Ascending aorta (tissue), 2 donors: Measurements from ENCODE around the gene CCDC112. TPM values are rescaled to one million over a fixed set of nuclear protein-coding genes. Genes with fewer than 3 reads are reported as not detected.
"Not testable (repeated sequence)": the region's sequence is repeated elsewhere in the genome, so short reads cannot be mapped to it uniquely, and the experiment has no call there.

Source experiments
- DNase-seq, 2 donors: peaks; one replicate each; pipeline ENCODE4 v3.0.0-alpha.2; 2019; ENCODE audit warnings: low spot score in 2 of 2
- H3K27ac ChIP-seq, 2 donors: fragments of 200-600 bp; sonication (generic); one replicate each; pipeline ENCODE4 v1.5.1; 2016 to 2017; ENCODE audit warnings: mild to moderate bottlenecking in 1 of 2
- H3K27me3 ChIP-seq: fragments of 200-600 bp; sonication (generic); one replicate; pipeline ENCODE4 v1.5.1; 2017
- H3K36me3 ChIP-seq, 2 donors: fragments of 200-600 bp; sonication (generic); one replicate each; pipeline ENCODE4 v1.5.1; 2016
- H3K4me1 ChIP-seq, 2 donors: fragments of 200-600 bp; sonication (generic); one replicate each; pipeline ENCODE4 v1.5.1; 2016 to 2017; ENCODE audit warnings: mild to moderate bottlenecking in 1 of 2
- H3K4me3 ChIP-seq, 2 donors: fragments of 200-600 bp; sonication (generic); one replicate each; pipeline ENCODE4 v1.5.1; 2016 to 2017; ENCODE audit warnings: mild to moderate bottlenecking in 1 of 2
- H3K9me3 ChIP-seq, 2 donors: fragments of 200-600 bp; sonication (generic); one replicate each; pipeline ENCODE4 v1.5.1; 2016
- CTCF ChIP-seq, 3 experiments: fragments of 200-600 bp in 2 of 3; fragments of 450-650 bp in 1 of 3; sonication (generic) in 2 of 3; IDR thresholded peaks; one replicate each; pipeline ENCODE4 v1.5.1; 2016 to 2019; ENCODE audit warnings: antibody characterized with exemption in 3 of 3, mild to moderate bottlenecking in 1 of 3, moderate library complexity in 1 of 3
- intact Hi-C: fragments of 100-400 bp; cut with DNase I; formaldehyde crosslinking; loops from one replicate; pipeline ENCODE4 v1.15.1; 2023
- total RNA-seq: library from RNA; depleted of rRNA; stranded (reverse); fragments of >200 nt; gene quantifications from one replicate; pipeline ENCODE4 v1.1.0, GENCODE V29; 2016

Gene CCDC112
- total RNA-seq, 1 donor from 2014 or later = 10.4 TPM

- Histone ChIP-seq H3K4me1 (peaks cover 0 to 12% of the 10 kb centered on the region in 2 donors), H3K27me3 (no peaks in the 10 kb centered on the region), H3K27ac (peak overlapping the region in 1 of 2 donors; percentile 85), H3K36me3 (no peaks in the 10 kb centered on the region), H3K4me3 (peak overlapping the region; percentile 76 to 95), H3K9me3 (no peaks in the 10 kb centered on the region)
- intact Hi-C loops = no loop called here
- no peak for DNase-seq
- no peak for TF ChIP-seq CTCF (IDR thresholded peaks at IDR 0.05)
These were observed 34.5 kb downstream of the CCDC112 start for GRCh38 chr5:115262011-115262320.

GRCh38 chr5:115260248-115260647 lies 36.2 kb downstream of the CCDC112 start:
- H3K27ac ChIP-seq = no peak overlapping the region
- H3K9me3 ChIP-seq = no peaks in the 10 kb centered on the region
- peaks cover 0 to 12% of the 10 kb centered on the region in 2 donors for H3K4me1 ChIP-seq
- H3K27me3 ChIP-seq = no peaks in the 10 kb centered on the region
- no peaks in the 10 kb centered on the region for H3K36me3 ChIP-seq
- no peak for TF ChIP-seq CTCF (IDR thresholded peaks at IDR 0.05)
- DNase-seq = no peak
- intact Hi-C loops = no loop called here
- H3K4me3 ChIP-seq = no peak overlapping the region

DNA sequence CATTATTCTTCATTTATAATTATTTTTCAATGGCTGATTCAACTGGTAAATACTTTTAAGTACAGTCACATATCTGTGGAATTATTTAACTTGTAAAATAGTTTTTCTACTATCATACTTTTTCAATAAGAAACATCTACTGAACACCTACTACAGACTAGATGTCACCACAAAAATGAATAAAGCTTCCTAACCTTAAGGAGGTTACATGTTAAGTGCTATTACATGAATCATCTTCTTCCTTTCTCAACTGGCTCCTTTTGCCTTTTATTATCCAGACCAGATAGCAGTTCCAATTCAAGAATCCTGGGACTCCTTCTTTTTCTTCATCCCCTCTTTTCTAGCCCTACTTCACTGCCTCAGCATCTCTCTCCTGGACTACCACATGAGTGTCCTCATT lies 38.5 kb downstream of the CCDC112 start:
- no peak for TF ChIP-seq CTCF (IDR thresholded peaks at IDR 0.05)

GRCh38 chr5:115249379-115249778 lies 47.1 kb downstream of the CCDC112 start:
- H3K36me3 ChIP-seq, H3K27me3 ChIP-seq, H3K9me3 ChIP-seq, intact Hi-C loops, H3K4me1 ChIP-seq, DNase-seq, H3K27ac ChIP-seq, H3K4me3 ChIP-seq: not testable (repeated sequence)

More for the DNA sequence above, 38.5 kb downstream of the CCDC112 start:
- intact Hi-C loops = no loop called here
- DNase-seq = no peak
- Histone ChIP-seq H3K27me3 (no peaks in the 10 kb centered on the region), H3K4me1 (peaks cover 0 to 9% of the 10 kb centered on the region in 2 donors), H3K4me3 (no peak overlapping the region), H3K9me3 (no peaks in the 10 kb centered on the region), H3K27ac (no peak overlapping the region), H3K36me3 (no peaks in the 10 kb centered on the region)

DNA sequence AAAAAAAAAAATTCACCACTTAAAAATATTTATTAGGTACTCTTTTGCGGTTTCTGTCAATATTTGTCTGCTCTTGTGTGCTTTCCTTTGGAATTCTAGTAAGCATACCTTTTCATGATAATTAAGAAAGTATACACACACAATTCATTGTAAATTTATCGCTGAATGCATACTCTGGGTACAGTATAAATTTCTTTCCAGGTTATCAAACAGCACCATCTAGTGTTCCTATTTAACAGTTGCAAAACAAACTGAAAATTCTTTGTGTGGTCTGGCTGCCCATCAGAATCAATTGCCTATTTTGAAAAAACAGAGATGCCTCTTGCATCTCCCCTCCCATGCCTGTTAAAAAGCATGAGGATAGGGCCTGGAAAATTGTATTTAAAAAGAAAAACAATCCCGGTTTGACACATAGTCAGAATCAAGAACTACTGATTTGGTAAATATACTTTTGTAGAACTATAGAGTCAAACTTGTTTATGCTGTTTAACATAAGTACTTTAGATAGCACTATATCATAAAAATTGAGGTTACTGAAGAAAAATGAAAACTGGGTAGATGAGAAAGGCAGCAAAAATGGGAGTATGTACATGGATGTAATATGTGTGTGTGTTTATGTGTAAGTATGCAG lies 50.0 kb downstream of the CCDC112 start:
- no peak overlapping the region for H3K4me3 ChIP-seq
- no peak overlapping the region for H3K27ac ChIP-seq
- no peaks in the 10 kb centered on the region for H3K9me3 ChIP-seq
- DNase-seq = no peak
- intact Hi-C loops = loop anchor here (1.0 kb wide), 1 partner anchor 148 kb away; no protein-coding TSS in a partner anchor
- H3K27me3 ChIP-seq = no peaks in the 10 kb centered on the region
- peaks cover 0 to under 1% of the 10 kb centered on the region in 2 donors for H3K36me3 ChIP-seq
- peak; percentile 36 to 80 (median 67) for TF ChIP-seq CTCF (IDR thresholded peaks at IDR 0.05)
- H3K4me1 ChIP-seq = peaks cover 0 to 6% of the 10 kb centered on the region in 2 donors

- Histone ChIP-seq H3K4me3 (no peak overlapping the region), H3K27me3 (no peaks in the 10 kb centered on the region), H3K4me1 (peaks cover 0 to 6% of the 10 kb centered on the region in 2 donors), H3K9me3 (no peaks in the 10 kb centered on the region), H3K27ac (no peak overlapping the region), H3K36me3 (peaks cover 7 to 23% of the 10 kb centered on the region in 2 donors)
- TF ChIP-seq CTCF (IDR thresholded peaks at IDR 0.05) = no peak
- no peak for DNase-seq
- intact Hi-C loops = no loop called here
These were observed 53.0 kb downstream of the CCDC112 start for GRCh38 chr5:115243412-115243811.
